GM18909 (cell line): Measurements from ENCODE around the gene LRRTM2.
"Not testable (repeated sequence)": the region's sequence is repeated elsewhere in the genome, so short reads cannot be mapped to it uniquely, and the experiment has no call there.

Source experiments
- ATAC-seq: cut with Tn5 transposase; IDR thresholded peaks from one replicate; pipeline ENCODE4 v1.9.1; 2021; ENCODE audit warnings: mild to moderate bottlenecking; ENCODE audit not compliant: unreplicated experiment, poor library complexity

LRRTM2 gene

GRCh38 chr5:138874771-138875551 lies at the start of gene LRRTM2:
Gene LRRTM2 (minus strand): TSS chr5:138875335. CDS start chr5:138874911, 424 bp downstream.
- no peak for ATAC-seq

- ATAC-seq, result no peak
Observed at GRCh38 chr5:138922494-138922893, 47.4 kb upstream of the LRRTM2 start.

- ATAC-seq, result not testable (repeated sequence)
Observed at GRCh38 chr5:138921362-138921761, 46.2 kb upstream of the LRRTM2 start.

- ATAC-seq, result no peak
Observed at GRCh38 chr5:138920181-138920580, 45.0 kb upstream of the LRRTM2 start.

GRCh38 chr5:138918686-138919085 lies 43.6 kb upstream of the LRRTM2 start:
- ATAC-seq, result no peak

- ATAC-seq, result no peak
Observed at GRCh38 chr5:138914338-138914737, 39.2 kb upstream of the LRRTM2 start.

- ATAC-seq, result no peak
Observed at GRCh38 chr5:138913773-138914172, 38.6 kb upstream of the LRRTM2 start.

- no peak for ATAC-seq
Observed at GRCh38 chr5:138912093-138912492, 37.0 kb upstream of the LRRTM2 start.

- ATAC-seq, result no peak
Observed at GRCh38 chr5:138911441-138911840, 36.3 kb upstream of the LRRTM2 start.

GRCh38 chr5:138910546-138911185 lies 35.5 kb upstream of the LRRTM2 start:
- ATAC-seq, result no peak

GRCh38 chr5:138909734-138910133 lies 34.6 kb upstream of the LRRTM2 start:
- ATAC-seq, result no peak

- no peak for ATAC-seq
Observed at GRCh38 chr5:138905541-138905940, 30.4 kb upstream of the LRRTM2 start.

GRCh38 chr5:138903130-138903775 lies 28.1 kb upstream of the LRRTM2 start:
- no peak for ATAC-seq

GRCh38 chr5:138901716-138902115 lies 26.6 kb upstream of the LRRTM2 start:
- no peak for ATAC-seq

- no peak for ATAC-seq
Observed at GRCh38 chr5:138900281-138900965, 25.3 kb upstream of the LRRTM2 start.

- ATAC-seq, result no peak
Observed at GRCh38 chr5:138898742-138899141, 23.6 kb upstream of the LRRTM2 start.

- ATAC-seq, result no peak
Observed at GRCh38 chr5:138898299-138898698, 23.2 kb upstream of the LRRTM2 start.

GRCh38 chr5:138895918-138896317 lies 20.8 kb upstream of the LRRTM2 start:
- no peak for ATAC-seq

- ATAC-seq, result no peak
Observed at GRCh38 chr5:138890644-138891043, 15.5 kb upstream of the LRRTM2 start.

GRCh38 chr5:138889994-138890393 lies 14.9 kb upstream of the LRRTM2 start:
- no peak for ATAC-seq

- ATAC-seq, result no peak
Observed at GRCh38 chr5:138884554-138884953, 9.4 kb upstream of the LRRTM2 start.
